ENCODE data around the gene SLC39A7.

The SLC39A7 gene

GRCh38 chr6:33173535-33174180 lies 27.0 kb upstream of the SLC39A7 start:
- no peak for TF ChIP-seq CTCF (IDR thresholded peaks at IDR 0.05; ENCODE audit: low read depth, low read length)
- no peak for TF ChIP-seq EZH2phosphoT487 (IDR thresholded peaks at IDR 0.05; ENCODE audit: low read depth)
- peaks cover 17% of the 10 kb centered on the region for H3K4me1 ChIP-seq (ENCODE audit: low read length)
- no peak overlapping the region for H3K9ac ChIP-seq (ENCODE audit: low read length)
- no peak overlapping the region for H3K4me3 ChIP-seq (ENCODE audit: low read length)
- H3K9me3 ChIP-seq (ENCODE audit: insufficient read depth, low read length): no peaks in the 10 kb centered on the region
- H3K36me3 ChIP-seq (replicated peaks; ENCODE audit: low read depth, low read length): no peaks in the 10 kb centered on the region
- H3K79me2 ChIP-seq (ENCODE audit: low read length): no peaks in the 10 kb centered on the region
- no peak overlapping the region for H2AFZ ChIP-seq (ENCODE audit: low read depth, low read length)
- no peak overlapping the region for H3K27ac ChIP-seq (ENCODE audit: low read length)
- no peak overlapping the region for H3K4me2 ChIP-seq (ENCODE audit: low read length)
- H3K27me3 ChIP-seq (ENCODE audit: low read depth, low read length): no peaks in the 10 kb centered on the region
- H4K20me1 ChIP-seq (ENCODE audit: insufficient read depth, low read length): no peaks in the 10 kb centered on the region

GRCh38 chr6:33174784-33175183 lies 25.9 kb upstream of the SLC39A7 start:
- H3K9me3 ChIP-seq (ENCODE audit: insufficient read depth, low read length): no peaks in the 10 kb centered on the region
- no peaks in the 10 kb centered on the region for H4K20me1 ChIP-seq (ENCODE audit: insufficient read depth, low read length)
- TF ChIP-seq EZH2phosphoT487 (IDR thresholded peaks at IDR 0.05; ENCODE audit: low read depth): no peak
- no peak for TF ChIP-seq CTCF (IDR thresholded peaks at IDR 0.05; ENCODE audit: low read depth, low read length)
- peaks cover 12% of the 10 kb centered on the region for H3K4me1 ChIP-seq (ENCODE audit: low read length)
- no peak overlapping the region for H3K27ac ChIP-seq (ENCODE audit: low read length)
- no peaks in the 10 kb centered on the region for H3K27me3 ChIP-seq (ENCODE audit: low read depth, low read length)
- H3K4me2 ChIP-seq (ENCODE audit: low read length): no peak overlapping the region
- H3K9ac ChIP-seq (ENCODE audit: low read length): no peak overlapping the region
- no peaks in the 10 kb centered on the region for H3K36me3 ChIP-seq (replicated peaks; ENCODE audit: low read depth, low read length)
- H2AFZ ChIP-seq (ENCODE audit: low read depth, low read length): no peak overlapping the region
- H3K4me3 ChIP-seq (ENCODE audit: low read length): no peak overlapping the region
- H3K79me2 ChIP-seq (ENCODE audit: low read length): no peaks in the 10 kb centered on the region

- Histone ChIP-seq H3K9ac (ENCODE audit: low read length) (no peak overlapping the region), H3K9me3 (ENCODE audit: insufficient read depth, low read length) (no peaks in the 10 kb centered on the region), H3K4me1 (ENCODE audit: low read length) (peaks cover 4% of the 10 kb centered on the region), H3K4me3 (ENCODE audit: low read length) (no peak overlapping the region), H4K20me1 (ENCODE audit: insufficient read depth, low read length) (no peaks in the 10 kb centered on the region), H3K79me2 (ENCODE audit: low read length) (no peaks in the 10 kb centered on the region), H3K27me3 (ENCODE audit: low read depth, low read length) (no peaks in the 10 kb centered on the region), H2AFZ (ENCODE audit: low read depth, low read length) (no peak overlapping the region), H3K4me2 (ENCODE audit: low read length) (no peak overlapping the region), H3K36me3 (replicated peaks; ENCODE audit: low read depth, low read length) (no peaks in the 10 kb centered on the region), H3K27ac (ENCODE audit: low read length) (no peak overlapping the region)
- TF ChIP-seq EZH2phosphoT487 (IDR thresholded peaks at IDR 0.05; ENCODE audit: low read depth) (no peak), CTCF (IDR thresholded peaks at IDR 0.05; ENCODE audit: low read depth, low read length) (no peak)
Observed at GRCh38 chr6:33175436-33176069, 25.1 kb upstream of the SLC39A7 start.

- peaks cover 4% of the 10 kb centered on the region; the same call in 1 of the 2 replicates for H3K4me1 ChIP-seq (ENCODE audit: low read length)
- no peaks in the 10 kb centered on the region for H3K27me3 ChIP-seq (ENCODE audit: low read depth, low read length)
- H3K9me3 ChIP-seq (ENCODE audit: insufficient read depth, low read length): no peaks in the 10 kb centered on the region
- H3K36me3 ChIP-seq (replicated peaks; ENCODE audit: low read depth, low read length): no peaks in the 10 kb centered on the region
- TF ChIP-seq EZH2phosphoT487 (IDR thresholded peaks at IDR 0.05; ENCODE audit: low read depth) (no peak), CTCF (IDR thresholded peaks at IDR 0.05; ENCODE audit: low read depth, low read length) (no peak)
- no peak overlapping the region for H3K4me2 ChIP-seq (ENCODE audit: low read length)
- no peak overlapping the region for H3K27ac ChIP-seq (ENCODE audit: low read length)
- H3K79me2 ChIP-seq (ENCODE audit: low read length): no peaks in the 10 kb centered on the region
- no peak overlapping the region for H2AFZ ChIP-seq (ENCODE audit: low read depth, low read length)
- H4K20me1 ChIP-seq (ENCODE audit: insufficient read depth, low read length): no peaks in the 10 kb centered on the region
- H3K4me3 ChIP-seq (ENCODE audit: low read length): no peak overlapping the region
- no peak overlapping the region for H3K9ac ChIP-seq (ENCODE audit: low read length)
Observed at GRCh38 chr6:33176906-33177305, 23.8 kb upstream of the SLC39A7 start.
